ENCODE measurements around the gene UCHL5.

GRCh38 chr1:193102662-193103061 lies 43.5 kb upstream of the UCHL5 start:
- TF ChIP-seq CTCF (conservative IDR thresholded peaks at IDR 0.05; ENCODE audit: low read depth, low read length) (no peak), EZH2 (IDR thresholded peaks at IDR 0.05; ENCODE audit: borderline replicate concordance, low read depth, low read length, poor library complexity, severe bottlenecking) (no peak)

Data from A673 (cell line).